ENCODE measurements around the gene GFY.
"Not testable (repeated sequence)": the region's sequence is repeated elsewhere in the genome, so short reads cannot be mapped to it uniquely, and the experiment has no call there.

Gene GFY

DNA sequence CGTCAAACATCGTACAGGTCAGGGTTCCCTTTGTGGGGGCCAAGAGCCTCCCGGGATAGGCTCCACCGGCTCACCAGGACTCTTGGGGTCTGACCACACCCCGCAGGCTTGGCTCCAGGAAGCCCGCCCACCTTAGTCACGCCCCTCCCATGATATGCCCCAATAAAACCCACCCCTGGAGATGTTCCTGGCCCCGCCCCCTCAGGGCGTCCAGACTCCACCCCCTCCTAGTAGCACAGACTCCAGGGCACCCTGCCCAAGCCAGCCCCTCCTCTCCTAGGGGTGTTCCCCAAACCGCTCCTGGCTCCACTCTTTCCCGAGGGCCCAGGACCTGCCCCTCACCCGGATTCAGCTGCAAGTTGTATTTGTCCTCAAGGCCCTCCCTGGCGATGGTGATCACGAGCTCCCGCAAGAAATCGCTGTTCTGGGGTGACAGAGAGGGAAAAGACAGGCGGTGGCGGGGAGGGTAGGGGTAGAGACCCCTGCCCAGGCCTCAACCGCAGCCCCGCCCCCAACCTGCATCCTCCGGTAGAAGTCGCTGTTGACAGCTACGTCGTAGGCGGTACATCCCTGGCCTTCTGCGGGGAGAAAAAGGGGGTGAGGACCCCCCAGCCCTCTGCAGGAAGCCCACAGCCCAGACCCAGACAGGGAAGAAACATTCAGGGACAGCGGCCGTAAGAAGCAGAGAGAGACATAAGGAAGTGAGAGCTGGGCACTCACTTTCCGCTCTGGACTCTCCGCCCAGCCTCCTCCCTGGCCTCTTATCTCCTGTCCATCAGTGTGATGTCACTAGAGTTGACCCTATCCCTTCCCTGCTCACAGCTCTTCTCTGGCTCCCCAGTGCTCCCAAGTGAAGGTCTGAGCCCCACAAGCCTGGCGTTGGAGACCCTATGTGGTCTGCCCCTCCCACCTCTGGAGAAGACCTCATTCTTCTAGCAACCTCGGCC, 22.6 kb downstream of the GFY start:
- no peak for DNase-seq

- no peak for DNase-seq
These were observed 23.2 kb downstream of the GFY start for GRCh38 chr19:49448432-49448786.

GRCh38 chr19:49450405-49450804, 25.2 kb downstream of the GFY start:
- DNase-seq: no peak

- DNase-seq: peak; percentile 97
These were observed 26.4 kb downstream of the GFY start, which contains the start of gene PIH1D1 for GRCh38 chr19:49451430-49452181. PIH1D1 (minus strand) TSS chr19:49451814; CDS start chr19:49451574, 240 bp downstream.

- peak; percentile 92 to 95 for DNase-seq
These were observed 28.0 kb downstream of the GFY start, which contains the start of gene ALDH16A1 for GRCh38 chr19:49453013-49453756. ALDH16A1 (plus strand) TSS chr19:49453225; CDS start chr19:49453332, 107 bp downstream.

GRCh38 chr19:49453757-49454240, 28.6 kb downstream of the GFY start:
- DNase-seq: no peak

DNA sequence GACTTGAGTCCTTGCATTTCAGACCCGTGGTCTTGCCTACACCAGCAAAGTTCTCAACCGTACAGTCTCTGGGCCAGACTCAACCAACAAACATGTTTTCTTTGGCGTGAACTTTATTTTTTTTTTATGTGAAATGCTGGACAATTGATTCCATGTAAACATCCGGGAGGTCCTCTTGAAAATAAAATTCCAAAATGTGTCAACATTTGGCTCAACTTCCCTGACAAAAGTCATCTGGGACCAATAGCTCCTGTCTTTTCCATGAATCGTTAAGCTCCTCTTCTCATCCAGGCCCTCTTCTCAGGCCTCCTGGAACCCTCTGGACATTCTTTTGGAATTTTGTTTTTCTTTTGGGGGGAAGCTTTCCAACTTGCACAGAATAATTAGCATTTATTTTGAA, 30.6 kb downstream of the GFY start:
- no peak for DNase-seq

DNA sequence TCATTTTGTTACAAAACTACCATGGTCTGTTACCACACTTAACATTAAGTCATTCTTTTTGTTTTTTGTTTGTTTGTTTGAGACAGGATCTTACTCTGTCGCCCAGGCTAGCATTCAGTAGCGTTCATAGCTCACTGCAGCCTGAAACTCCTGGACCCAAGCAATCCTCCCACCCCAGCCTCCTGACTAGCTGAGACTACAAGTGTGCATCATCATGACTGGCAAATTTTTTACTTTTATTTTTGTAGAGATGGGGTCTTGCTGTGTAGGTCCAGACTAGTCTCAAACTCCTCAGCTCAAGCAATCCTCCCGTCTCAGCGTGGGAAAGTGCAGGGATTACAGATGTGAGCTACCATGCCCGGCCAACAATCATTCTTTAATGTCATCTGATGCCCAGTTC, 31.1 kb downstream of the GFY start:
- DNase-seq: no peak

DNA sequence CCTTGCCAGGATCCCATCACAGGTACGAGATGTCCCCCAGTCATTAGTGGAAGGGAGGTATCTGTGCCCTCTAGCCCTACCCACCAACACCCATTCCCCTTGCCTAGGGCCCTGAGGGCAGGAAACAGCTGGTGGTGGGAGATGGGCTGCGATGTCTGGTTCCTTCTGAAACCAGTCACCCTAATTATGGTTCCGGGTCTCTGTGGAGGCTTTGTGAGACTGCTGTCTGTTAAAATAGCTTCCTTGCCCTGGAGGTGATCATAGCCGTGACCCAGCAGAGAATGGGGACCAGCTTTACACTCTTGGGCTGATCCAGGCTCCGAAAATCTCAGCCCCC, 33.3 kb downstream of the GFY start:
- DNase-seq: no peak

DNA sequence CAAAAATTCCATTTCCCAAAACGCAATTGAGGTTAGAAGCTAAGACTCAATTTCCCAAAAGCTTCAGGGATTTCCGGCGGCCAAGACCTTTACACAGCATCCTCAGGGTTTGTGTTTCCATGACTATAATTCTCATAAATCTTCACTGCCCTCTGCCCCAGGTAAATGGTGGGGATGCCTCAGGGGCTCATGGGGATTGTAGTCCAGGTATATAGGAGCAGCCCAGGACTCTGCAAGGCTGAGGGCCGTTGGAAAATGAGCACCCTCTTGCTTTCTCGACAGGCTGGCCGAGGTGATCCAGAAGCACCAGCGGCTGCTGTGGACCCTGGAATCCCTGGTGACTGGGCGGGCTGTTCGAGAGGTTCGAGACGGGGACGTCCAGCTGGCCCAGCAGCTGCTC, 34.2 kb downstream of the GFY start:
- no peak for DNase-seq

- not testable (repeated sequence) for DNase-seq
These were observed 35.9 kb downstream of the GFY start for GRCh38 chr19:49461130-49461529.

- DNase-seq: no peak
These were observed 36.5 kb downstream of the GFY start for GRCh38 chr19:49461656-49462055.

GRCh38 chr19:49462492-49462891, 37.3 kb downstream of the GFY start:
- DNase-seq: no peak

- DNase-seq: no peak
These were observed 39.0 kb downstream of the GFY start for GRCh38 chr19:49463960-49464740.

GRCh38 chr19:49465371-49465770, 40.2 kb downstream of the GFY start:
- DNase-seq: no peak

GRCh38 chr19:49468199-49468598, 43.0 kb downstream of the GFY start:
- DNase-seq: no peak

- no peak for DNase-seq
These were observed 43.7 kb downstream of the GFY start for GRCh38 chr19:49468746-49469447.

- no peak for DNase-seq
These were observed 44.8 kb downstream of the GFY start for GRCh38 chr19:49469828-49470614.

GRCh38 chr19:49470615-49470978, 45.4 kb downstream of the GFY start:
- no peak for DNase-seq

DNA sequence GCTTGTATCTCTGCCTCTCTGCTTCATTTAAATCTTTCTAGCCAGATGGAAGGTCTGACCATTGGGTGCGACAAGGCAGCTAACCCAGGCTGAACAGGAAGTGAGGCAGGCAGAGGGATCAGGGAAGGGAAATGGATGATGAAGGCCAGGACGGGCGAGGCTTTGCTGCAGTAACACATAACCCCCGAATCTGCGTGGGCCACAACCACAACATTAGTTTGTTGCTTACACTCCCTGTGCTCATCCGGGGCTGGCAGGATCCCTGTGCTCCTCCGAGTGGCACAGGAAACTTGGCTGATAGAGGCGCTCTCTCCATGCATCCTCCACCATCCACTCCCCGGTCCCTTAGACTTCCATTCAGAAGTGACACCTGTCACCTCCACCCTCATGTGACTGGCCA, 47.7 kb downstream of the GFY start:
- DNase-seq: no peak

- DNase-seq: not testable (repeated sequence)
These were observed 48.3 kb downstream of the GFY start for GRCh38 chr19:49473501-49473867.
